GM11168 (cell line): Measurements from ENCODE around the gene VAV2.

Source experiments
- in situ Hi-C: fragments of 300-500 bp; cut with MboI; formaldehyde crosslinking; loops from one replicate; pipeline ENCODE4 v1.12.0; 2022; ENCODE audit warnings: low sequenced_read_pairs; ENCODE audit not compliant: unreplicated experiment

VAV2 gene

DNA sequence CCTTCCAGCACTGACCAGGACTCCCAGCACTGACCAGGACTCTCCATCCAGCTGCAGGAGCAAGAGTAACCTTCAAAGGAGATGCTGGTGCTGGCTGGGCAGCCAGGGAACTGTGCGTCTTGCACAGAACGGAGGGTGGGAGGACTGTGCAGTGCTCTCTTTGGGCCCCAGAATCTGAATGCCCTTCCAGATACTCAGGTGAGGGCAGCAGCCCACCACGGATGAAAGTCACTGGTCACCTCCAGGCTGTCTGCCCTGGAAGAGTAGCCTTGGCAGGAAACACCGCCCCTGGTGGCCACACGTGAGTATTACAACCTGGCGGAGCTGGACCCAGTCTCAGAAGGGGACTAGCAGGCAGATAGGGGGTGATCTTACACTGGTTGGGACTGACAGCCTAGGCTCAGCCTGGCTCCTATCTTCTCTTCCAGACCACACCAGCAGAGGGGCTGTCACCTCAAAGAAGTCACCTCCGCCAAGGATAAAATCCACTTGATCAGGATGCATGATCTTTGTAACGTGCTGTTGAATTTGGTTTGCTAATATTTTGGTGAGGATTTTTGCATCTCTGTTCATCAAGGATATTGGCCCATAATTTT lies 249.2 kb downstream of the VAV2 start:
- in situ Hi-C loops = no loop called here

DNA sequence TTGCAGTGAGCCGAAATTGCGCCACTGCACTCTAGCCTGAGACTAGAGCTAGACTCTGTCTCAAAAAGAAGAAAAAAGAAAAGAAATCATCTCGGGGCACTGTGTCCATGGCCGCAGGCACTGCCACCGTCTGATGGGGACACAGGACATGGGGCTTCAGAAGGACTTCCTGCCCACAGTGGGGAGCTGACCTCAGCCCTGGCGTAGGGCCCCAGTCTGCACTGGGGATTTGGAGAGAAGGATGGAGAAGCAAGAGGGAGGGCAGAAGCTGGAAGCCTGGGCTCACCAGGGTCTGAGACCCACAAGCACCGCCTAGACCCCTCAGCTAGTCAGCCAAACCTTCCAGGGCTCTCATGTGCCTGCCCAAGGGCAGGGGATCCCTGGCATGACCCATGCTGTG lies 249.9 kb downstream of the VAV2 start:
- in situ Hi-C loops = no loop called here

DNA sequence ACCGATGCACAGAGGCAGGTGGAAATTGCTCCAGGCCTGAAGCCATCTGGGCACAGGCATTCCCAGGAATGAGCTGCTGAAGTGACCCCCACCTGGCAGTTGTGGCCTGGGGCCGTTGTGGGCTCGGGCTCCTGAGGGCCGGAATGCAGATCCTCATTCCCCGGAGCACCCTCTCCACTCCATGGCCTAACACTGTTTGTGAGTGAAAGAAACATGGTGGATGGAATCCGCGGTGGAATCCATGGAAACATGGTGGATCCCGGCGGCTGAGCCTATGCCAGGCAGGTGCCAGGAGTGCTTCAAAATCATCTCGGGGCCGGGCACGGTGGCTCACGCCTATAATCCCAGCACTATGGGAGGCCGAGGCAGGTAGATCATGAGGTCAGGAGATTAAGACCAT lies 250.4 kb downstream of the VAV2 start:
- in situ Hi-C loops = no loop called here

DNA sequence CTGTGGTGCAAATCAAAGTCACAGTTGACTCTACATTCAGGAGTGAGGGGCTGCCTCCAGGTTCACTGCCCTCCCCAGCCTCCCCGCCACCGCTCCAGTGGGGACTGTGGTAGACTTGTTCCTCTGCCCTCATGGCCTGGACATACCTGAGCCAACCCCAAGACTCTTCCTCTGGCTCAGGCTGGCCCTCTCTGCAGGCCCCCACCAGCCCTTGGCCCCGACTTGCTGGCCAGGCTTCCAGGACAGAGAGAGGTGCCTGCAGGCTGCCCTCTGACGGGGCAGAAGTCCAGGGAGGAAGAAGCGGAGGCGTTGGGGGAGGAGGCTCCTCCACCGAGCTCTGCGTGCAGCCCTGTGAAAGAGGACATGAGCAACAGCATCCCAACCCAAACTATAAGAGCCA lies 251.2 kb downstream of the VAV2 start:
- in situ Hi-C loops = no loop called here

DNA sequence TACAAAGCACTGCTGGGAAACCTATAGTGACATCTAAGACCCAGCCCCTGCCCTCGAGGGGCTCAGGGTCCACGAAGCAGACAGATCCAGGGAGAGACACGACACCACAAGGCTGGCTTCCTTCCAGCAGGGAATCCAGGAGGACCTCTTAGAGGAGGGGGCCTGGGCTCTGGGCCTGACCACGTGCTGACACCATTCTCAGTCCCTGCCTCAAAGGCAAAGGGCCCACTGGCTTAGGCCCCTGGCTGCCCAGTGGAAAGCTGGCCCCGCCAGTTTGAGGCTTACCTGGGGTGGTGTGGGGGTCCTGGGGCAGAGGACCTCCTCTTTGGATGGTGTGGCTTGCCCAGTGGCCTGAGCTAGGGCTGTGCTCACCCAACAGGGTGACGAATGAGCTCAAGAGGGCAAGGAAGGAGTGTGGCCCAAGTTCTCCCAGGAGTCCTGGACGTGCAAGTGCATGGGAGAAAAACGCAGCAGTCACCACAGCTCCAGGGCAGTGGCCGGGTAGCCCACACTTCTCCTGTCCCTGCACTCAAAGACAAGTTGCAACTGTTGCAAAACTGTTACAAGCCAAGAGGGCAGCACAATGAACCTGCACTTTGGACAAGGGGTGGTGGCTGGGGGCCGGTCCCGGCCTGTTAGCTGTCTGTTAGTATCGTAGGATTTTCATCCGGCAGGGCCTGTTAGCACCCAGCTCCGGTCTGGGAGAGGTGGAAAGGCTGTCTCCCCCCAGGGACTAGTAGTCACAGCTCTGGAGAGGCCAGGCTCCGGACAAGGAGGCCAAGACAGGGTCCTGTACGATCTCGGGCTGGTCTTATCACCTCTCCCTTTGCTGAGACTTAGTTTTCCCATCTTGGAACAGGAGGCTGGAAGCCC lies 252.5 kb downstream of the VAV2 start:
- in situ Hi-C loops = no loop called here

DNA sequence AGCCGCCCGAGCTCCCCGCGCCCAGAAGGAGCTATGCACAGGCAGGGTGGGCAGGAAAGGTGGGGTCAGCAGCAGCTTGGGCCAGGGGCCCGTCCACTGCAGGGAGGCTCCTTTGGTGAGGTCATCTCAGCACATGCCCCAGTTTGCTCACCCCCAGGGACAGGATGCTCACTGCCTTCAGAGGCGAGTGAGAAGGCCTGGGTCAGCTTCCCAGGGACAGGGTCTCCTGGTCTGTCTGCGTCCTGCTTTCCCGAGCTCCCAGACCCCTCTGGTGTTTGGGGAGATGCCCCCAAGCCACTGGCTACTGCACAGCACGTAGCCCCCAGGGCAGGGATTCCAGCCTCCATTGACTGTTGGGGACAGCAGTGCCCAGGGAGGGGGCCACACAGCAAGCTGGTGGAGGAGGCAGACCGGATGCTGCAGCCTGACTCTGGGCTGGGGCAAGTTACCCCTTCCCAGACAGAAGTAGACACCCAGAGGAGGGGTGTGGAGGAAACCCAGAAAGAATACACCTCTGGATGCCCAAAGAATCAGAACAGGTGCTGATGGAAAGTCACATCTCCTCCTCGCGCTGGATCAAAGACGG lies 253.4 kb downstream of the VAV2 start:
- in situ Hi-C loops = no loop called here

DNA sequence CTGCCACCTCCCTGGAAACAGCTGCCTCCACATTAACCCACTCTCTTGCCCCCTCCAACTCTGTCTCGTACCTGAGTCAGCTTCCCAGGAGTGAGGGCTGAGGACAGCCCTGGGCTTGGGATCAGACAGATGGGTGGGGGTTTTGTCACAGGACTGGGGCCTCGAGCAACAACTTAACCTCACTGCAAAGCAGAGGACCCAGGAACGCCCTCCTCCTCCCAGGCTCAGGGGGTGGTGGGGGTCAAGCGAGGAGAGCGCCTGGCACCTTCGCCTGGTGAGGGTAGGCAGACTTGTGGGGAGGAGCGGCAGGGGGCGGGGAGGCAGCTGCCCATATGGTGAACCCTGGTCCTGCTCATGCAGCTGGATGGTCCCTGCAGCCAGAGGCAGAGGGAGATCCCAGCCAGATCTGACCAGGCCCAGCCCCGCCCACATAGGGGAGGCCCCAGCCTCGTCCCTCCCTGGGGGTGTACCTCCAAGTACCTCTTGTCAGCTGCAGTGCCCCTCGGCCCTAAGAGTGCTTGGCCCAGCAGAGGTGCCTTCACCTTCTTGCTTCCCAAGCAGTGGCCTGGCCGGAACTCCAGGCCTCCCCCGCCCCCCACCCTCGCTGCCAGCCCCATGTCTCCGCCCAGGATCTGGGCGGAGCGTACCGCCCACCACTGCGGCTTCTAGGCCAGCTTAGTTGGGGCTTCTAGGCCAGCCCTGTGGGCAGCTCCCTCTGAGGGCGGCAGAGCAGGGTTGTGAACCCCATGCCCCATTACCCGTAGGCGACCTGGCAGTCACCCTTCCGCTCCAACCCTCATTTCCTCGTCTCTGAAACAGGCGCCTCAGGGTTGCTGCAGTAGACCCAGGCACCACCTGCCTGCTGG lies 254.1 kb downstream of the VAV2 start, which contains the start of gene SARDH:
Gene SARDH (minus strand): TSS at position 579 of the 866 bp plus-strand sequence. CDS start 4,179 bp downstream, outside the sequence.
- in situ Hi-C loops = no loop called here

DNA sequence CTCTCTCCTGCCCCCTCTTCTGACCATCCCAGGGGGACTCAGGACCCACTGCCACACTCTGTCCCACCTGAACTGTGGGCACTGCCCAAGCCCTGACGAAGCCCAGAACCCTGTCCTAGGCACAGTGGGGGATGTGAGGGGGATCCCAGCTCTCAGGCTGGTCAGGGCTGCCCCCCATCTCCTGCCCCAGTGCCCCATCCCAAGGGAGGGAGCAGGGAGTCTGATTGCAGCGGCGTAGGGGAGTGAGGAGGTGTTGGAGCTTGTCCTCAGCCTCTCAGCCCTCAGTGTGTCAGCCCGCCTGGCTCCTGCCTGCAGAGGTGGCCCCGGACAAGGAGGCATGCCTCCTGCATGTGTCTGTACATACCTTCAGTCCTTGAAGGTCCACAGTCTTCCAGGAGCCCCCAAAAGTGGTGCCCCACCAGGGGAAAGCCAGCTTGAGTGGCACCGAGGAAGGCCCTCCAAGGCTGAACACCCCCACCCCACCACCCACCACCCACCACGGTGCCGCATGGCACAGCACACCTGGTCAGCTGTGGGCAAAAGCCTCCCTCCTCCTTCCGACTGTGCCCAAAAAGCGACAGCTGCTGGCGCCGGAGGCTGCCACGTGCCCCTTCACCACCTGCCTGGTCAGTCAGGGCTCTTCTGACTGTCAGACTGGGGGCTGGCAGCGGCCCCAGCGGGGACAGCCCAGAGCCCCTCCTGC lies 254.9 kb downstream of the VAV2 start:
- in situ Hi-C loops = no loop called here

DNA sequence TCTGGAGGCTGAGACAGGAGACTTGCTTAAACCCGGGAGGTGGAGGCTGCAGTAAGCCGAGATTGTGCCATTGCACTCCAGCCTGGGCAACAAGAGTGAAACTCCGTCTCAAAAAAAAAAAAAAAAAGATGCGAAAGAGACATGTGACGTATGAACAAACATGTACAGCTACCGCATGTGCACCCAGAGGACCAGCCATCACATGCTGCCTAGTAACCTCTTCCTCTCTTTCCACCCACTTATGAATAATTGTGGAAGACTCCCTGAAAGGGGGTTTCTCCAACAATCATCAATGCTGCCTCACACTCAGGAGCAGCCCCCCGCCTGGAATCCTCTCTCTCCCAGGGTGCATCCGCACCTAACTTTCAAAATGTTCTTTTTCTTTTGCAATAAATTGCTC lies 256.2 kb downstream of the VAV2 start:
- in situ Hi-C loops = no loop called here

DNA sequence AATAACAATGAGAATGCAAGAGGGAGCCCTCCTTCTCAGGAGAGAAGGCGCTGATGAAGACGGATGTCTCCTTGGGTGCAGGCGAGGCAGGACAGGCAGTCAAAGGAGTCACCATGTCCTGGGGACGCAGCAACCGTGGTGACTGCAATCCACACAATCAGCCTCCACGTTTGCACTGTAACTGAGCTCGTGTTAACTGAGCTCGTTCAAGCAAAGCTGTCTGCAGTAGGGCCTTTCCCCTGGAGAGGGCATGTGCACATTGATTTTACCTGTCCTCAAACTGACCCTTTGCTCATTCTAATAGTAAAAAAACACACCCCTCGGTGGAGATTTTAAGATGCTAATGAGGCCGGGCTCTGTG lies 256.7 kb downstream of the VAV2 start:
- in situ Hi-C loops = no loop called here

DNA sequence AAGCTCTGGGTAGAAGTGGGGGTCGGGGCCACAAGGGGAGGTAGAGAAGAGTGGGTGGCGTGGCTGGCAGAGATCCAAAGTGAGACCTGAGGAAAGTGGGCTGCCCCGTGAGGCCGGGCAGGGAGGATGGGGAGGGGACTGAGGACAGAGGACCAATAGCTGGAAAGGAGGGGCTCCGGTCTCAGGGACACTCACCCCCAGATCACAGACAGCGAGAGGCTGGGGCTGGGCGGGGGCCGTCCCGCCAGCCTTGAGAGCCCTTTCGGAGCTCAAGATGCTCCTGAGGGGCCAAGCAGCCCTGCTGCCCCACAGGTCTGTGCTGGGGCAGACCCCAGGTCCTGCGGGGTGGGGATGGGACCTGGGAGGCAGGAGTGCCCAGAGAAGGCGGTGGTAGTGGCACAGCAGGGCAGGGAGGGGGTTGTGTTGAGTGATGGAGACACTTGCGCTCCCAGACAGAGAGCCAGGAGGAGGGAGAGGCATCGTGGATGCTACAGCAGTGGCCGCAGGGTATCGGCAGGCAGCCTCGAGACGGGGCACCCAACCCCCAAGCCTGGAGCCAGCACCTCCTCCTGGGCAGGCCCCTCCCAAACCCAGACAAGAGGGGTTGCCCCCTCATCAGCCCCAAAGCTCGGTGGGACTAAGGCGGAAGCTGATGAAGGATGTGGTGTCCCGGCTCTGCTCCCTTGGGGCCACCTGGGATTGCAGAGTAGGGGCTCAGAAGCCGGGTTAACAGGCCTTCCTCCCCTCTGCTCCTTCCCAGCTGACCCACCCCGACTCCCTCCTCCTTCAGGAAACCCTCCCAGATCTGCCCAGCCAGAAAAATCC lies 257.3 kb downstream of the VAV2 start:
- in situ Hi-C loops = no loop called here

DNA sequence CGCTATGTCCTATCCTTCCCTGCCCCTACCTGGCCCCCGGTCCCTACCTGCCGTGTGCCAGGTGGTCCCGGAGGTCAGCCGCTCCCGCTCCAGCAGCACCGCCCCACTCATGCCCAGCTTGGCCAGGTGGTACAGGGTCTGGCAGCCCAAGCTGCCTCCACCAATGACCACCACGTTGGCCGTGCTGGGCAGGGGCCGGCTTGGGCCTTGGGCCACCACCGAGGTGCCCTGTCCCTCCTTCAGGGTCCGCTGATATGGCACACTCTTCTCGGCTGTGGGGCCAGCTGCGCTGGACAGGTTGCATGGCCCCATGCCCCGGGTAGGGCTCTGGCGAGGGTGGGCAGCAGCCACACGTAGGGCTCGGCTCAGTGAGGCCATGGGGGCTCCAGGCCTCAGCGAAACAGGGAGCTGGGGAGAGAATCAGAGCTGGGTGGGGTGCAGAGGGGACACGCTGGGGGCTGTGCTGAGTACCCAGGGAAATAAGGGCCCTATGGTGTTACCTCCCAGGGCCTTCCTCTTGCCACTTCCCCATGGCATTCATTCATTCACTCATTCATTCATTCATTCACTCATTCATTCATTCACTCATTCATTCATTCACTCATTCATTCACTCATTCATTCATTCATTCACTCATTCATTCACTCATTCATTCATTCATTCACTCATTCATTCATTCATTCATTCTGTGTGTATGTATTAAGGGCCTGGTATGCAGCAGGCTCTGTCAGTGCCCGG lies 258.2 kb downstream of the VAV2 start:
- in situ Hi-C loops = no loop called here

DNA sequence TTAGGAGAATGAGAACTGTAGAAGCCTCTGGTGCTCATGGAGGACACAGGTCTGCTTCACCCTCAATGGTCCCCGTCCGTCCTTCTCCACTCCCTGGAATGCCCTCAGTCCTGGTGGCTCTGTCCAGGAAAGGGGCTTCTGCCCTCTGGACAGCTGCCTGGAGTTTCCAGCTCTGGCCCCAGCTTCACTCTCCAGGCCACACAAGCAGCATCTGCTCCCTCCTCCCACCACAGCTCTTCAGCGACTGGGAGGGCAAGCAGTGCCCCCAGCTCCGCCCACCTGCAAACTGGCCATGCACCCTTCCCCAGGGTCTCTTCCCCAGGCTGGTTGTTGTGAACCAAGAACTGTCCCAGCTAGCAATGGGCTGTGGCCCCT lies 258.7 kb downstream of the VAV2 start:
- in situ Hi-C loops = no loop called here

DNA sequence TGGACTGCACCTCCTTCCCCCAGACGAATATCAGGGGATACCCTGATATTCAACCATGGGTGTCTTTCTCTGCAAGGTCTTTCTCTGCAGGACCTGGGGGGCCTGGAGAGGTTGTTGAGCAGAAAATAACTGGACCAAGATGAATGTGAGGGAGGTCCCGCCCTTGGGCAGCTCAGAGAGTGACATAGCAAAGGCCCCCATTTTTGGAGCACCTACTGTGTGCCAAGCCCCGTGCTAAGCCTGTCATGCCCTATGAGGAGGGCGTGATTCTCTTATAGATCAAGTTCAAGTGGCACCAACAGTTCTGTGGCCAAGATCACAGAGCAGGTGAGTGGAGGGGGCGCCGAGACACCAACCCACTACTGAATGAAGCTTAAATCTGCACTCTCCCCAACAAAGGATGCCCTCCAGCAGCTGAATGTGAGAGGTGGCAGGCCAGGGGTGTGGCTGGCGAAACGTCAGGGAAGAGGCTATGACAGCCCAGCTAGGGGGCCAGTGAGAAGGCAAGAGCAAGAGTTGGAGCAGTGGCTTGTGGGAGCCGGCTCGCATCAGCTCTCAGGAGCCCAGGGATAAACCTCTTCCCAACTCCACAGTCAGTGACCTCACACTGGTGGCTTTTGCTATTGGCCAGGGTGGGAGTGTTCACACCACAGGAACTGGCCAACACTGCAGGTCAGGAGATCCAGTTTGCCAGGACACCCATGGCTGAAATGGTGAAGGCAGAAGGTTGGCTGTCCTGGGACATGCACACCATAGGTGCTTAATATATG lies 259.3 kb downstream of the VAV2 start:
- in situ Hi-C loops = no loop called here

DNA sequence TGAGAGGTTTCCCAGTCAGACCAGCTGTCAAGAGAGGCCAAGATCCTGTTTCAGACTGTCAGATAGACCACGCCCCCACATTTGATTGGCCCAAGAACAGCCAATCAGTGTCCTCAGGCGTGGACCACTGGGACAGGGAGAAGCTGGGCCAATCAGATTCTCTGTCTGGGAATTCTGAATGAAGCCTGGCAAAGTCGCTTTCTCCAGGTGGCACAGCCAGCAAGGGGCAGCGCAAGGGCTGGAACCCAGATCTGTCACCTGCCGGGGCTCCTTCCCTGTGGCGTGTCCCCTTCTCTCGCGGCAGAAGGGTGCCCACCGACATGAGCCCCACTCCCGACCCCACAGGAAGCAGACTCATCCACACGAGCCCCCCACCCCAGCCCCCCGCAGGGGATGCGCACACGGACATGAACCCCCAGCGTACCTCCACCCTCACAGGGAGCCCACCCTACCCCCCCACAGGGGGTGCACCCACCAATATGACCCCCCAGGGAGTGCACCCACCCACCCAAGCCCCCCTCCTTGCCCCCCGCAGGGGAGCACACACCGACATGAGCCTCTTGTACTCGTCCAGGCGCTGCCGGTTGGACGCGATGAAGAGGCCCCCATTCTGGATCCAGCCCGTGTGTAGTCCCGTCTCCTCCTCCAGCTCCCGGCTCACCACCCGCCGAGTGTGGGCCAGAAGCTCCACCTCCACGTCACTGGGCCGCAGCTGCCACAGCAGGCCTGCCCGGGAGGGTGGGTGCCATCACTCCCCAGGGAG lies 260.1 kb downstream of the VAV2 start:
- in situ Hi-C loops = no loop called here

DNA sequence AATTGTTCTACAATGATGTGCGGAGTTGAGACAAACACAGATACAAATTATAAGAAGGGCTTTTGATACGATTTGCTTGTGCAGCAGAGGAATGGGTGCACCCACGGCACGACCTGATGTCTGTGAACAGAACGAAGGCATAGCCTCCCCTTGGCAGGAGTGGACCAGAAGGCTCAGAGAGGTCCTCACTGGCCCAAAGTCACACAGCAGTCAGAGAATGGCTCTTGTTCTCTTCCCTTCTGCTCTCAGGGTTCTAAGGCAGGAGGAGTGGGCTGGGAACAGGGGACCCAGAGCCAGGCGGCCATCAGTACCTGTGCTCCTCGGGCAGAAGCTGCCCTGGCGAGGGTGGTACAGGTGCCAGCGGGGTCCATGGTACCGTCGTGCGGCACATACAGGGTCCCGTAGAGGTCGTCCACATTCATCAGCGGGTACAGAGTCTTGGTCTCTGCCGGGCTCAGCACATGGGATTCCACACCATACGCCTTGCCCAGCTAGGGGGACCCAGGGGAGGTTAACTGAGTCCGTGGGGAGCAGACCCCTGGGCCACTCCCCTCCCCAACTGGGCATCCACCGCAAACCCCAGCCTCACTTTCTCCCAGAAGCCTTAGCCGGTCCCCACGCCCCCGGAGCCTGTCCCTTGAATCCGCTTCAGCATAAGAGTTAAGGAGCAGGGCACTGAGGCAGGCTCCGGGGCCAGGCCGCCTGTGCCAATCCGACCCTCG lies 261.0 kb downstream of the VAV2 start:
- in situ Hi-C loops = no loop called here
